SK-N-SH (cell line): Measurements from ENCODE around the gene UNC79.

Experiments
- CTCF ChIP-seq: fragments of 200-600 bp; sonication (generic); IDR thresholded peaks from 2 replicates; pipeline ENCODE4 v1.6.1; 2017; ENCODE audit warnings: antibody characterized with exemption, mild to moderate bottlenecking, moderate library complexity
- GATA2 ChIP-seq: sonication (generic); formaldehyde crosslinking; IDR thresholded peaks from 2 replicates; pipeline ENCODE4 v1.5.0; 2020; ENCODE audit warnings: mild to moderate bottlenecking, missing genetic modification reagents
- NRF1 ChIP-seq: IDR thresholded peaks from 2 replicates; pipeline ENCODE4 v1.6.1; 2012; ENCODE audit warnings: low read depth, mild to moderate bottlenecking, low read length
- POLR2AphosphoS5 ChIP-seq: IDR thresholded peaks from 2 replicates; pipeline ENCODE4 v1.6.1; 2012; ENCODE audit warnings: low read depth, low read length
- SIN3A ChIP-seq: IDR thresholded peaks from 2 replicates; pipeline ENCODE4 v1.6.1; 2012; ENCODE audit warnings: low read depth, mild to moderate bottlenecking, low read length, moderate library complexity, borderline replicate concordance
- TCF12 ChIP-seq: IDR thresholded peaks from 2 replicates; pipeline ENCODE4 v1.4.0; 2012
- TEAD4 ChIP-seq: IDR thresholded peaks from 2 replicates; pipeline ENCODE4 v1.4.0; 2012; ENCODE audit warnings: mild to moderate bottlenecking, borderline replicate concordance; ENCODE audit not compliant: insufficient read depth

DNA sequence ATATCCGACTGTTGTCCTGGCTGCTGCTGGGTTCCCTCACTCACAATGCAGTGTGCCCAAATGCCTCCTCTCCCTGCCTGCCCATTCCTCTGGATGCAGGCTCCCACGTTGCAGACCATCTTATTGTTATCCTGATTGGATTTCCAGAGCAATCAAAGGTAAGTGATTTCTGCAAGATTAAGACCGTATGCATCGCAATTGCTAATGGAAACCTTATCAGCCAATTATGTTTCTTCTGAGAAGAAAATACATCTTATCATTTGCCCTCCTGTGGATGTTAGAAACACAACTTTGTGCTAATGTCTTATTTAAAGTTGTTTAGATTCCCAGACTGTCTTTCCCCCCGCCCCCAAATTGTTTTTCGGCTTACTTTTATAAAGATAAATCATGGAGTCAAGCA, 259.4 kb downstream of the UNC79 start:
- TF ChIP-seq CTCF = no peak
- TF ChIP-seq SIN3A = no peak
- TF ChIP-seq TEAD4 = no peak
- TF ChIP-seq POLR2AphosphoS5 = no peak
- no peak for TF ChIP-seq NRF1
- no peak for TF ChIP-seq TCF12
- no peak for TF ChIP-seq GATA2 (CRISPR knock-in tag)
